IPS DF 19.7 (cell line): ENCODE measurements around the gene PPT2.
"Not testable (repeated sequence)": the region's sequence is repeated elsewhere in the genome, so short reads cannot be mapped to it uniquely, and the experiment has no call there.

ENCODE experiments used
- DNase-seq: peaks from one replicate; pipeline ENCODE4 v3.0.0-alpha.2; 2013; ENCODE audit warnings: low read depth, low spot score

Gene PPT2

GRCh38 chr6:32189069-32189741 is 35.3 kb downstream of the PPT2 start:
- no peak for DNase-seq

- DNase-seq, result no peak
These were observed 35.8 kb downstream of the PPT2 start for GRCh38 chr6:32189742-32190053.

GRCh38 chr6:32190054-32190851 is 36.3 kb downstream of the PPT2 start, which contains the start of gene PBX2:
PBX2 (minus strand) TSS chr6:32190202; CDS start chr6:32189915, 287 bp downstream.
- DNase-seq, result peak; percentile 78

- DNase-seq, result no peak
These were observed 37.2 kb downstream of the PPT2 start for GRCh38 chr6:32190911-32191677.

GRCh38 chr6:32191696-32192607 is 38.0 kb downstream of the PPT2 start:
- no peak for DNase-seq

- DNase-seq, result no peak
These were observed 38.7 kb downstream of the PPT2 start, which contains the start of gene GPSM3 for GRCh38 chr6:32192608-32193039. GPSM3 (minus strand) TSS chr6:32192643; CDS start chr6:32192513, 130 bp downstream.

- not testable (repeated sequence) for DNase-seq
These were observed 39.2 kb downstream of the PPT2 start for GRCh38 chr6:32193096-32193495.

- no peak for DNase-seq
These were observed 40.4 kb downstream of the PPT2 start for GRCh38 chr6:32194388-32194787.

GRCh38 chr6:32194825-32195651 is 41.1 kb downstream of the PPT2 start:
- no peak for DNase-seq

- DNase-seq, result peak; percentile 96
These were observed 41.6 kb downstream of the PPT2 start for GRCh38 chr6:32195652-32195901.

GRCh38 chr6:32195902-32196681 is 42.2 kb downstream of the PPT2 start:
- DNase-seq, result no peak

GRCh38 chr6:32196682-32197616 is 43.0 kb downstream of the PPT2 start:
- no peak for DNase-seq

- no peak for DNase-seq
These were observed 44.4 kb downstream of the PPT2 start for GRCh38 chr6:32198345-32198696.

- DNase-seq, result no peak
These were observed 44.9 kb downstream of the PPT2 start for GRCh38 chr6:32198866-32199265.

- no peak for DNase-seq
These were observed 47.0 kb downstream of the PPT2 start for GRCh38 chr6:32200711-32201475.

GRCh38 chr6:32202186-32202585 is 48.2 kb downstream of the PPT2 start:
- no peak for DNase-seq

- no peak for DNase-seq
These were observed 49.7 kb downstream of the PPT2 start for GRCh38 chr6:32203426-32204267.
